Astrocyte (in vitro differentiated cells and primary cell): ENCODE measurements around the gene TMEM161B.

Experiments used
- EZH2 ChIP-seq: IDR thresholded peaks from 2 replicates; pipeline ENCODE4 v1.6.1; 2012; ENCODE audit warnings: mild to moderate bottlenecking, low read length, inconsistent platforms; ENCODE audit not compliant: insufficient read depth
- TF ChIP-seq, protein P1 (sequence below): IDR thresholded peaks from 2 replicates; pipeline ENCODE4 v1.5.1; 2011; ENCODE audit warnings: low read depth, mild to moderate bottlenecking, inconsistent platforms, low read length, moderate library complexity; ENCODE audit not compliant: insufficient read depth

DNA sequence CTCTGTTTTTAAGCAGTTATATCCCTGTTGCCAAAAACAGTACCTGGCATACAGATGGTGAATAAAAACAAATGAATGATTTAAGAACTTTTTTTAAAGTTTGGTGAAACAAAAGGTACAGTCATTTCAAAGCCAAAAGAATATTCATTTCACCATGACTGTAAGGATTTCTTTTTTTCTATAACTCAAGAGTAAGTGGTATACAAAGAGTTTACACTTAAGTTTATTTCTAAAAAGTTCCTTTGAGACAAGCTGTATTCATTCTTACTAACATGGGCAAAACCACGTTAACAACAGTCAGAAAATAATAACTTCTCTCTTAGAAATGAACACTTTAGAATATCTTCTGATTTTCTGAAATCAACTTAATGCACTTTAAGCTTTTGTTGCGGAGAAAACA, 5.3 kb downstream of the TMEM161B start:
- TF ChIP-seq, protein P1, sequence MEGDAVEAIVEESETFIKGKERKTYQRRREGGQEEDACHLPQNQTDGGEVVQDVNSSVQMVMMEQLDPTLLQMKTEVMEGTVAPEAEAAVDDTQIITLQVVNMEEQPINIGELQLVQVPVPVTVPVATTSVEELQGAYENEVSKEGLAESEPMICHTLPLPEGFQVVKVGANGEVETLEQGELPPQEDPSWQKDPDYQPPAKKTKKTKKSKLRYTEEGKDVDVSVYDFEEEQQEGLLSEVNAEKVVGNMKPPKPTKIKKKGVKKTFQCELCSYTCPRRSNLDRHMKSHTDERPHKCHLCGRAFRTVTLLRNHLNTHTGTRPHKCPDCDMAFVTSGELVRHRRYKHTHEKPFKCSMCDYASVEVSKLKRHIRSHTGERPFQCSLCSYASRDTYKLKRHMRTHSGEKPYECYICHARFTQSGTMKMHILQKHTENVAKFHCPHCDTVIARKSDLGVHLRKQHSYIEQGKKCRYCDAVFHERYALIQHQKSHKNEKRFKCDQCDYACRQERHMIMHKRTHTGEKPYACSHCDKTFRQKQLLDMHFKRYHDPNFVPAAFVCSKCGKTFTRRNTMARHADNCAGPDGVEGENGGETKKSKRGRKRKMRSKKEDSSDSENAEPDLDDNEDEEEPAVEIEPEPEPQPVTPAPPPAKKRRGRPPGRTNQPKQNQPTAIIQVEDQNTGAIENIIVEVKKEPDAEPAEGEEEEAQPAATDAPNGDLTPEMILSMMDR: no peak
- no peak for TF ChIP-seq EZH2
